SK-N-MC (cell line): ENCODE results near the gene PAQR8.

Source experiments
- EZH2 ChIP-seq: fragments of 200-600 bp; sonication (generic); IDR thresholded peaks from one replicate; pipeline ENCODE4 v1.6.1; 2017; ENCODE audit warnings: antibody characterized with exemption
- POLR2AphosphoS5 ChIP-seq: IDR thresholded peaks from 2 replicates; pipeline ENCODE4 v1.6.1; 2012; ENCODE audit warnings: mild to moderate bottlenecking, low read depth, low read length, borderline replicate concordance

- no peak for TF ChIP-seq POLR2AphosphoS5
- no peak for TF ChIP-seq EZH2
Measured at GRCh38 chr6:52365317-52365716, 3.4 kb downstream of the PAQR8 start.
